ENCODE results near the gene XRCC3. TPM values are rescaled to one million over a fixed set of nuclear protein-coding genes. Genes with fewer than 3 reads are reported as not detected.

XRCC3 gene
- total and polyA plus RNA-seq, 2 experiments from 2014 or later: 20.4 to 72.9 TPM

DNA sequence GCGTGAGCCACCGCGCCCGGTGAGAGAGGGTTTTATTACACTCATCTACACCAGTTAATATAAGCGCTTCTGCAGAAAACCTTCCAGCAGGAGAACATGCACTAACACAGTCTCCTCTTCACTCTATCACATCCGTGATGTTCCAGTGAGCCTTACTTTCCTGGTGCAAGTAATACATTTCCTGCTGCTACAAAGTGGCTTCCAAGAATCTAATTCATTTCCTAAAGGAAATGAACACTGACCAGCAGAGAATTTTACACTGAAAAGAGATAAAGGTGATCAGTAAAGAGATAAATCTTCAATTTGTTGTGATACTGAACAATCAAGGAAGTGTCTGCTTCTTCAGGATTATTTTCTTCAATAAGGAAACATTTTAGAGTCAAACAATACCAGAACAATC, 39.8 kb upstream of the XRCC3 start (continued):
- TF ChIP-seq, protein P1, sequence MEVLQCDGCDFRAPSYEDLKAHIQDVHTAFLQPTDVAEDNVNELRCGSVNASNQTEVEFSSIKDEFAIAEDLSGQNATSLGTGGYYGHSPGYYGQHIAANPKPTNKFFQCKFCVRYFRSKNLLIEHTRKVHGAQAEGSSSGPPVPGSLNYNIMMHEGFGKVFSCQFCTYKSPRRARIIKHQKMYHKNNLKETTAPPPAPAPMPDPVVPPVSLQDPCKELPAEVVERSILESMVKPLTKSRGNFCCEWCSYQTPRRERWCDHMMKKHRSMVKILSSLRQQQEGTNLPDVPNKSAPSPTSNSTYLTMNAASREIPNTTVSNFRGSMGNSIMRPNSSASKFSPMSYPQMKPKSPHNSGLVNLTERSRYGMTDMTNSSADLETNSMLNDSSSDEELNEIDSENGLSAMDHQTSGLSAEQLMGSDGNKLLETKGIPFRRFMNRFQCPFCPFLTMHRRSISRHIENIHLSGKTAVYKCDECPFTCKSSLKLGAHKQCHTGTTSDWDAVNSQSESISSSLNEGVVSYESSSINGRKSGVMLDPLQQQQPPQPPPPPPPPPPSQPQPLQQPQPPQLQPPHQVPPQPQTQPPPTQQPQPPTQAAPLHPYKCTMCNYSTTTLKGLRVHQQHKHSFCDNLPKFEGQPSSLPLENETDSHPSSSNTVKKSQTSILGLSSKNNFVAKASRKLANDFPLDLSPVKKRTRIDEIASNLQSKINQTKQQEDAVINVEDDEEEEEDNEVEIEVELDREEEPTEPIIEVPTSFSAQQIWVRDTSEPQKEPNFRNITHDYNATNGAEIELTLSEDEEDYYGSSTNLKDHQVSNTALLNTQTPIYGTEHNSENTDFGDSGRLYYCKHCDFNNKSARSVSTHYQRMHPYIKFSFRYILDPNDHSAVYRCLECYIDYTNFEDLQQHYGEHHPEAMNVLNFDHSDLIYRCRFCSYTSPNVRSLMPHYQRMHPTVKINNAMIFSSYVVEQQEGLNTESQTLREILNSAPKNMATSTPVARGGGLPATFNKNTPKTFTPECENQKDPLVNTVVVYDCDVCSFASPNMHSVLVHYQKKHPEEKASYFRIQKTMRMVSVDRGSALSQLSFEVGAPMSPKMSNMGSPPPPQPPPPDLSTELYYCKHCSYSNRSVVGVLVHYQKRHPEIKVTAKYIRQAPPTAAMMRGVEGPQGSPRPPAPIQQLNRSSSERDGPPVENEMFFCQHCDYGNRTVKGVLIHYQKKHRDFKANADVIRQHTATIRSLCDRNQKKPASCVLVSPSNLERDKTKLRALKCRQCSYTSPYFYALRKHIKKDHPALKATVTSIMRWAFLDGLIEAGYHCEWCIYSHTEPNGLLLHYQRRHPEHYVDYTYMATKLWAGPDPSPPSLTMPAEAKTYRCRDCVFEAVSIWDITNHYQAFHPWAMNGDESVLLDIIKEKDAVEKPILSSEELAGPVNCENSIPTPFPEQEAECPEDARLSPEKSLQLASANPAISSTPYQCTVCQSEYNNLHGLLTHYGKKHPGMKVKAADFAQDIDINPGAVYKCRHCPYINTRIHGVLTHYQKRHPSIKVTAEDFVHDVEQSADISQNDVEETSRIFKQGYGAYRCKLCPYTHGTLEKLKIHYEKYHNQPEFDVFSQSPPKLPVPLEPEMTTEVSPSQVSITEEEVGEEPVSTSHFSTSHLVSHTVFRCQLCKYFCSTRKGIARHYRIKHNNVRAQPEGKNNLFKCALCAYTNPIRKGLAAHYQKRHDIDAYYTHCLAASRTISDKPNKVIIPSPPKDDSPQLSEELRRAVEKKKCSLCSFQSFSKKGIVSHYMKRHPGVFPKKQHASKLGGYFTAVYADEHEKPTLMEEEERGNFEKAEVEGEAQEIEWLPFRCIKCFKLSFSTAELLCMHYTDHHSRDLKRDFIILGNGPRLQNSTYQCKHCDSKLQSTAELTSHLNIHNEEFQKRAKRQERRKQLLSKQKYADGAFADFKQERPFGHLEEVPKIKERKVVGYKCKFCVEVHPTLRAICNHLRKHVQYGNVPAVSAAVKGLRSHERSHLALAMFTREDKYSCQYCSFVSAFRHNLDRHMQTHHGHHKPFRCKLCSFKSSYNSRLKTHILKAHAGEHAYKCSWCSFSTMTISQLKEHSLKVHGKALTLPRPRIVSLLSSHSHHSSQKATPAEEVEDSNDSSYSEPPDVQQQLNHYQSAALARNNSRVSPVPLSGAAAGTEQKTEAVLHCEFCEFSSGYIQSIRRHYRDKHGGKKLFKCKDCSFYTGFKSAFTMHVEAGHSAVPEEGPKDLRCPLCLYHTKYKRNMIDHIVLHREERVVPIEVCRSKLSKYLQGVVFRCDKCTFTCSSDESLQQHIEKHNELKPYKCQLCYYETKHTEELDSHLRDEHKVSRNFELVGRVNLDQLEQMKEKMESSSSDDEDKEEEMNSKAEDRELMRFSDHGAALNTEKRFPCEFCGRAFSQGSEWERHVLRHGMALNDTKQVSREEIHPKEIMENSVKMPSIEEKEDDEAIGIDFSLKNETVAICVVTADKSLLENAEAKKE (CRISPR knock-in tag; IDR thresholded peaks at IDR 0.05): no peak
- TF ChIP-seq NANOG (IDR thresholded peaks at IDR 0.05; ENCODE audit: borderline replicate concordance) (no peak), JUNB (IDR thresholded peaks at IDR 0.05; ENCODE audit: unreplicated experiment) (no peak), ZNF331 (CRISPR knock-in tag; IDR thresholded peaks at IDR 0.05; ENCODE audit: low read depth) (no peak)
- TF ChIP-seq, protein P2, sequence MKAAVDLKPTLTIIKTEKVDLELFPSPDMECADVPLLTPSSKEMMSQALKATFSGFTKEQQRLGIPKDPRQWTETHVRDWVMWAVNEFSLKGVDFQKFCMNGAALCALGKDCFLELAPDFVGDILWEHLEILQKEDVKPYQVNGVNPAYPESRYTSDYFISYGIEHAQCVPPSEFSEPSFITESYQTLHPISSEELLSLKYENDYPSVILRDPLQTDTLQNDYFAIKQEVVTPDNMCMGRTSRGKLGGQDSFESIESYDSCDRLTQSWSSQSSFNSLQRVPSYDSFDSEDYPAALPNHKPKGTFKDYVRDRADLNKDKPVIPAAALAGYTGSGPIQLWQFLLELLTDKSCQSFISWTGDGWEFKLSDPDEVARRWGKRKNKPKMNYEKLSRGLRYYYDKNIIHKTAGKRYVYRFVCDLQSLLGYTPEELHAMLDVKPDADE (IDR thresholded peaks at IDR 0.05): no peak
- TF ChIP-seq, protein P3, sequence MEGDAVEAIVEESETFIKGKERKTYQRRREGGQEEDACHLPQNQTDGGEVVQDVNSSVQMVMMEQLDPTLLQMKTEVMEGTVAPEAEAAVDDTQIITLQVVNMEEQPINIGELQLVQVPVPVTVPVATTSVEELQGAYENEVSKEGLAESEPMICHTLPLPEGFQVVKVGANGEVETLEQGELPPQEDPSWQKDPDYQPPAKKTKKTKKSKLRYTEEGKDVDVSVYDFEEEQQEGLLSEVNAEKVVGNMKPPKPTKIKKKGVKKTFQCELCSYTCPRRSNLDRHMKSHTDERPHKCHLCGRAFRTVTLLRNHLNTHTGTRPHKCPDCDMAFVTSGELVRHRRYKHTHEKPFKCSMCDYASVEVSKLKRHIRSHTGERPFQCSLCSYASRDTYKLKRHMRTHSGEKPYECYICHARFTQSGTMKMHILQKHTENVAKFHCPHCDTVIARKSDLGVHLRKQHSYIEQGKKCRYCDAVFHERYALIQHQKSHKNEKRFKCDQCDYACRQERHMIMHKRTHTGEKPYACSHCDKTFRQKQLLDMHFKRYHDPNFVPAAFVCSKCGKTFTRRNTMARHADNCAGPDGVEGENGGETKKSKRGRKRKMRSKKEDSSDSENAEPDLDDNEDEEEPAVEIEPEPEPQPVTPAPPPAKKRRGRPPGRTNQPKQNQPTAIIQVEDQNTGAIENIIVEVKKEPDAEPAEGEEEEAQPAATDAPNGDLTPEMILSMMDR (conservative IDR thresholded peaks at IDR 0.05; ENCODE audit: low read depth in 2 of 2): no peak

DNA sequence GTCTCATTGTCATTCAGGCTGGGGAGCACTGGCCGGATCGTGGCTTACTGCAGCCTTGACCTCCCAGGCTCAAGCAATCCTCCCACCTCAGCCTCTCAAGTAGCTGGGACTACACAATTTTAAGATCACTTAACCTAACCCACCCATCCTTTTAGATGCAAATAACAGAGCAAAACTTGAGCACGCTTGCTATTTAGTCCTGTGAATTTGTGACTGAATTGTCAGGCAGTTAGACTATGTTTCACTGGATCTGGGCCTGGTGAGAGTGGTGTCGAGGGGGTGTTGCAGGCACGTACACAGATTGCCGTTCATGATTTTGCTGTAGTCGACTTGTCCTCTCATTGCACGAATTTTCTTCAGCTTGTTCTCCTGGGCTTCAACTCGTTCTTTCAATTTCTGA, 38.5 kb upstream of the XRCC3 start:
- Histone ChIP-seq H3K9me2 (ENCODE audit: insufficient read depth) (no peaks in the 10 kb centered on the region), H3K4me2 (no peak overlapping the region), H3K4me3 (no peak overlapping the region), H3K27me3 (ENCODE audit: insufficient read depth) (no peaks in the 10 kb centered on the region), H3K36me3 (ENCODE audit: insufficient read depth) (no peaks in the 10 kb centered on the region), H3F3A (replicated peaks; ENCODE audit: low read depth) (0 out of 2 replicates have a peak, but pooled peaks cover 3% of the 10 kb centered on the region), H4K20me1 (replicated peaks; ENCODE audit: insufficient read depth) (no peaks in the 10 kb centered on the region), H3K27ac (ENCODE audit: low read depth) (no peak overlapping the region), H2AFZ (no peak overlapping the region), H3K79me2 (replicated peaks; ENCODE audit: insufficient read depth) (no peaks in the 10 kb centered on the region), H3K4me1 (ENCODE audit: insufficient read depth) (no peaks in the 10 kb centered on the region)
- ATAC-seq (no peak), DNase-seq (ENCODE audit: low spot score) (no peak)
- H3K4me1 Mint-ChIP-seq: no peaks in the 10 kb centered on the region
- no peak overlapping the region for H3K27ac Mint-ChIP-seq
- TF ChIP-seq JUNB (IDR thresholded peaks at IDR 0.05; ENCODE audit: unreplicated experiment) (no peak), POLR2AphosphoS5 (IDR thresholded peaks at IDR 0.05; ENCODE audit: low read depth) (no peak)
- H3K4me3 Mint-ChIP-seq: no peak overlapping the region
- no peaks in the 10 kb centered on the region for H3K27me3 Mint-ChIP-seq (ENCODE audit: insufficient read depth, low read depth, poor library complexity)
- H3K9me3 Mint-ChIP-seq: no peaks in the 10 kb centered on the region
- no peaks in the 10 kb centered on the region for H3K36me3 Mint-ChIP-seq (ENCODE audit: low read depth)

Data from GM23338 (cell line).